ENCODE data around the gene MEGF11.
A peak's percentile ranks its signal among the peaks of the same experiment; 100 is the strongest.

Gene MEGF11

DNA sequence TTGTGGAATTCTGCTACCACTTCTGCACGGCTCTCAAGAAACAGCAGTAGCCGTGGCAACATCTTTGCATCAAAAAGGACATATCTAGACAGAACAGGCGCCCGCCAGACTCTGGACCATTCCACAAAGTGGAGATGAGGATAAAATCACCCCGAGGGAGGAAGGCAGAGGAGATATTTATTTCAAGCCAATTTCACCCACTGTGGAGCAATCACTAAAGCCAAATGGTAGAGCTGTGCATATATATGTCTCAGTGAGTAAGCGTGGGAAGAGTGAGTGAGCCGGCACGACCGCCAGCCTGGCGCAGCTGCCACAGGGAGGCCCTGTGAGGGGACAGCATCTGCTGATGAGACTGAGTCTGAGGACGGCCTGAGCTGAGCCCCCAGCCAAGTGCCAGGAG is 111.3 kb downstream of the MEGF11 start:
- Mint-ChIP-seq H3K4me3 (no peak overlapping the region), H3K27me3 (peaks cover 6 to 23% of the 10 kb centered on the region in 2 donors)
- ATAC-seq (replicated peaks): no peak

DNA sequence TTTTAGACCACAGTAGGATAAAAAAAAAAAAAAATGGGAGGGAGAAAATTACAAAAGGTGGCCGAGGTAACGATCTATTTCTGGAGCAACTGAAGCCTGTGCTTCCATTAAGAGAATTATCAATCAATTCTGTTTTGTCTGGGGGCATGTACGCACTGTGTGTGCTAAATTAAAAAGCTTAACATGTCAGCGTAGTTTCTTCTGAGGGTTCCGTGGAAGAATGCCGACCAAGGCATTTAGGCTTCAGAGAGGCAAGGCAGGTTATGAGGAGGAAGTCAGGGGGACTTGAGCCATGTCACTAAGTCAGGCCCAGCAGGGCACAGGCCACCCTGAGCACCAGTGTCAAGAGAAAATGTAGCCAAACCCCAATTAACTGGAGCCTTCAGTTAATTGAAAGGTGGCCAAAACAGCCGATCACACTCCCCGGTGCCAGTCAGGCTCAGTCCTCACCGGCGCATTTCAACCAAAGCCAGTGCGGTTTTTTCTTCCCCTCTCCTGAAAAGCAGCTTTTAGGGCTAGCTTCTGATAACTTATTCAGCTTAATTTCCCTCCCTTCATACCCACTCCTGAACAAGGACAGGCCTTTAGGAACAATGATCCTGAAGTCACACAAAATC is 113.9 kb downstream of the MEGF11 start:
- no peaks in the 10 kb centered on the region for H3K9me3 Mint-ChIP-seq
- H3K27ac Mint-ChIP-seq: no peak overlapping the region
- peaks cover 0 to 20% of the 10 kb centered on the region in 2 donors for H3K27me3 Mint-ChIP-seq
- DNase-seq (no peak), ATAC-seq (replicated peaks) (no peak)
- no peak overlapping the region for H3K4me3 Mint-ChIP-seq
- no peaks in the 10 kb centered on the region for H3K36me3 Mint-ChIP-seq (ENCODE audit: insufficient read depth)
- peaks cover 0 to 4% of the 10 kb centered on the region in 2 donors for H3K4me1 Mint-ChIP-seq (ENCODE audit: low read depth in 2 of 2)

More for the DNA sequence above, 111.3 kb downstream of the MEGF11 start:
- no peaks in the 10 kb centered on the region for H3K9me3 Mint-ChIP-seq
- peaks cover 0 to 4% of the 10 kb centered on the region in 2 donors for H3K4me1 Mint-ChIP-seq (ENCODE audit: low read depth in 2 of 2)
- no peaks in the 10 kb centered on the region for H3K36me3 Mint-ChIP-seq (ENCODE audit: insufficient read depth)
- DNase-seq: no peak
- H3K27ac Mint-ChIP-seq: no peak overlapping the region

DNA sequence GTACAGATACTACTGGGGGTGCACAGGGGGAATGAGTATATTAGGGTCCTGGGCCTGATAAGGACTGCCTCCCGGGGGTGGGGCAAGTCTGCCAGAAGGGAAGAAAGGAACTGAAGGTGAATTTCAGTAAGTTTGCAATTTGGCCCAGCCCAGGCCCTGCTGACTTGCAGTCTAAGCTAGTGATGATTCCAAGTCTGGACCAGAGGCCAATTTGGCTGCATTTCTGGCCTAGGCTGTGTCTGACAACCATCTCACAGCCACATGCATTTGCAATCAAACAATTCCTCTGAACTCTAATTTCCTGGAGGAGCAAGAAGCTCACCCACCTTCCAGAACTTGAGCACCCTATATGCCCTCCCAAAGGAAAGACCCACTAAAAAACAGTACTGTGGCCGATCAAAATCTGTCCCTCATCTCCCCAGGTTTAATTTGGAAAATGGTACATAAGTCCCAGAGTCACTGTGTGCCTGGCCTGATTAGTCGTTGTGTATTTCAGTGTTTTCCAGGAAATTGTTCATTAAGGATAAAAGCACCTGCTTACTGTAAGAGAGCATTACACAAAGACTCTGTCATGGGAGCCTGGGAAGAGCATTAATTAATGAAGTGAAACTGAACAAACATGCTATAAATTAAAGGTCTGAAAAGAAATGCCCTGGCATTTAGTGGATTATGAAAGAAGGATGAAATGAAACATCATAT is 114.5 kb downstream of the MEGF11 start:
- no peak overlapping the region for H3K27ac Mint-ChIP-seq
- peaks cover 0 to 4% of the 10 kb centered on the region in 2 donors for H3K4me1 Mint-ChIP-seq (ENCODE audit: low read depth in 2 of 2)
- no peaks in the 10 kb centered on the region for H3K9me3 Mint-ChIP-seq
- ATAC-seq (replicated peaks) (no peak), DNase-seq (no peak)
- H3K4me3 Mint-ChIP-seq: no peak overlapping the region
- peaks cover 5 to 20% of the 10 kb centered on the region in 2 donors for H3K27me3 Mint-ChIP-seq
- no peaks in the 10 kb centered on the region for H3K36me3 Mint-ChIP-seq (ENCODE audit: insufficient read depth)

DNA sequence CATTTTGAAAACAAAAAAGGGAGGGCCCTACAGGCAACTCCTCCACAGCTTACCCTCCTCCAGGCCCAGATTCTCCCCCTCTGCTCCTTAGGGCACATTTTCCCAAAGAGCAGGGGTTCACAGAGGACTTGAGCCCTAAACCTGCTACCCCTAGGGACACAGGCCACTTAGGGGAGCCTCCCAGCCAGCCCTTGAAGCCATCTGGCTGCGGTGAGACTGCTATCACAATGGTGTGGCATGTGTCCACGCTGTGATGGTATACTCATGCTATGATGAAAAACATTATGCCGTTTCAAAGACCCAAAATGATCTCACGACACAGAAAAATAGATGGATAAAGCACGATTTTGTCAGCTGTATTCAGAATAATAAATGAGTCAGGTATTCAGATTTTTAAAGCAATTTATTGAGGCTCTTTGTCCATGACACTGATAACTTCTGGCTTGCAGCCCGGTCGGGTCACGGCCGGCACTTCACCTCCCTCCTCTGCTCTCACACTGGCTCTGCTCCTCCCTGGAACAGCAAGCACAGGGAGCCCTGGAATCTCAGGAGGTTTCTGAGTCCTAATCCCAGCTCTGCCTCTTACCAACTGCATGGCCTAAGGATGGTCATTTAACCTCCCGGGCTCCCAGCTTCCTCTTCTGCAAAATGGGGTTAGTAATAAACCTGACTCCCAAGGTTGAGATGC is 115.3 kb downstream of the MEGF11 start:
- H3K27ac Mint-ChIP-seq: no peak overlapping the region
- H3K4me1 Mint-ChIP-seq (ENCODE audit: low read depth in 2 of 2): peaks cover 0 to 4% of the 10 kb centered on the region in 2 donors
- no peaks in the 10 kb centered on the region for H3K9me3 Mint-ChIP-seq
- H3K27me3 Mint-ChIP-seq: peaks cover 6 to 20% of the 10 kb centered on the region in 2 donors
- DNase-seq (no peak), ATAC-seq (replicated peaks) (no peak)
- no peak overlapping the region for H3K4me3 Mint-ChIP-seq
- no peaks in the 10 kb centered on the region for H3K36me3 Mint-ChIP-seq (ENCODE audit: insufficient read depth)

DNA sequence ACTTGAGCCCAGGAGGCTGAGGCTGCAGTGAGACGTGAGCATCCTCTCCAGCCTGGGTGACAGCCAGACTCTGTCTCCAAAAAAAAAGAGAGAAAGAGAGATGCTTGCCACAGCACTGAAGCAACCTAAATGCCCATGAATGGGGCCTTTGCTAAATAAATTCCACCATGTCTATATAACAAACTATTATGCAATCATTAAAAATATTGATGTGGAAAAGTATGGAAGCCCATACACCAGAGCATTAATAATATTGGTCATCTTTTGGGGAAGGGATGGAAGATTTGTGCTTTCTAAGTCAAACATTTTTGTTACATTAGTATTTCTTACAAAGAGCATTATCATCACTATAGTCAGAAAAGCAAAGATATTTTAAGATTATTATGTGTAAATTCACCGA is 116.6 kb downstream of the MEGF11 start:
- Mint-ChIP-seq H3K4me3 (no peak overlapping the region), H3K9me3 (no peaks in the 10 kb centered on the region), H3K27ac (peak overlapping the region in 1 of 2 donors; percentile 42), H3K36me3 (ENCODE audit: insufficient read depth) (peaks cover 2% of the 10 kb centered on the region), H3K27me3 (peaks cover 6 to 33% of the 10 kb centered on the region in 2 donors), H3K4me1 (ENCODE audit: low read depth in 2 of 2) (no peaks in the 10 kb centered on the region)
- ATAC-seq (replicated peaks) (no peak), DNase-seq (no peak)

DNA sequence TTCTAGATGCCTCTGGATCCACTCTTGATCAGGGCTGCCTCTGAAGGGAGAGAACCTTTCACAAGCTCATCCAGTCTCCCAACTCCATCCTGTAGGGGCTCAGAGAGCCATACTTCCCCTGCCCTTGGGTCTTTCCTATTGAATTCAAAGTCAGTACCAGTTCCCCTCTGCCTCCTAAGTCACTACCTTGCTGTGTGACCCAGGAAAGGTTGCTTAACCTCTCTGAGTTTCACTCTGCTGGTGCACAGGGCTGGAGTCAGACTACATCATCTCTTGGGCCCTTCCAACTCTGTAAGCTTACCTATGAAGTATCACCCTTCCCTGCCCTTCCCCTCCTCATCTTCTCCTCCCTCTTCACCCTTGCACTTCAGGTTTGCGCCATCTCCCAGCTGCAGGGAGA is 117.9 kb downstream of the MEGF11 start:
- peaks cover 2% of the 10 kb centered on the region for H3K36me3 Mint-ChIP-seq (ENCODE audit: insufficient read depth)
- peaks cover 6 to 34% of the 10 kb centered on the region in 2 donors for H3K27me3 Mint-ChIP-seq
- no peak overlapping the region for H3K4me3 Mint-ChIP-seq
- H3K9me3 Mint-ChIP-seq: no peaks in the 10 kb centered on the region
- H3K4me1 Mint-ChIP-seq (ENCODE audit: low read depth in 2 of 2): no peaks in the 10 kb centered on the region
- DNase-seq (no peak), ATAC-seq (replicated peaks) (no peak)
- H3K27ac Mint-ChIP-seq: peak overlapping the region in 1 of 2 donors; percentile 21

DNA sequence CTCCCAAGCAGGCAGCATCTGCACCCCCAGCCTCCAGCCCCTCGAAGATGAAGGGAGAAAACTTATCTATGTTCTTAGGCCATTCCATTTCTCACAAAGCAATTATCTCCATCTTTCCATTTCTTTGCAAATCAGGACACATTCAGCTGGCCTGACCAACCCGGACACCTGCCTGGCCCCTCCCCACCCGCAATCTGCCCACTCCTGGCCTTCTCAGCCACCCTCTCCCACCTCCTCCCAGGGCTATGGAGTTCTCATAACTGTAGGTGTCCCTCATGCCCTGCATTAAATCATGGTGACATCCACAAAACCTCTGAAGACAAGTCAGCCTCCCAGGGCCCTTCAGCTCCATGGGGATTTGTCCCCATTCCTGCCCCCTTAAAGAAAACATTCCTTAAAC is 119.3 kb downstream of the MEGF11 start:
- Mint-ChIP-seq H3K27ac (no peak overlapping the region), H3K36me3 (ENCODE audit: insufficient read depth) (peaks cover 2% of the 10 kb centered on the region), H3K4me3 (no peak overlapping the region), H3K9me3 (no peaks in the 10 kb centered on the region), H3K4me1 (ENCODE audit: low read depth in 2 of 2) (no peaks in the 10 kb centered on the region), H3K27me3 (peaks cover 6 to 43% of the 10 kb centered on the region in 2 donors)
- ATAC-seq (replicated peaks): no peak
- no peak for DNase-seq

DNA sequence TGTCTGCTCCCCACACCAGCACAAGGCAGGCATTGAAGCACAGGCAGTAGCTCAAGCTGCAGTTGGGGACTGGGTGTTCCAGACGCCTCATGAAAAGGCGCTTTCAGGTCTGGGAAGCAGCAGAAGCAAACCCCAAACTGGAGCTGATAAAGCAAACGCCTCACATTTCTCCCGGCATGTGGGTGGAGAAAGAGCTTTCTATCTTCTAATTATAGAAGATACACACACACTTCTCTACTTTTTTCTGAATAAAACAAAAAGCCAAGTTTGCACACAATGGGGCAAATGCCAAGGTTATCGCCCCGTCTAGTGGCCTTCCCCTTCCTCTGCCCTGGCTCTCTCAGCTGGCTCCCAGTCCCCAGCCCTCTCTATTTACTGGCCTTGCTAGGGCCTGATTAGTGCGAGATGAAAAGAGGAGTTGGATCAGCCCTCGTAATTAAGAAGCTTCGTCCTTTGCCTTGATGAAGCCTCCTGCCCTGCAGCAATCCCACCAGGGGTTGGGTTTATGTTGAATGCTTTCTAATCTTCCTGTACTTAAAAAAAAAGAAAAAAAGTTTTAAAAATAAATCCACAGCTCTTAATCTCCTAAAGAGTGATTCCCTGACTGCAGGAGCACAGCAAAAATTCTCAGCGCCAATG is 120.2 kb downstream of the MEGF11 start:
- Mint-ChIP-seq H3K4me3 (no peak overlapping the region), H3K4me1 (ENCODE audit: low read depth in 2 of 2) (no peaks in the 10 kb centered on the region), H3K9me3 (no peaks in the 10 kb centered on the region), H3K27me3 (peaks cover 15 to 52% of the 10 kb centered on the region in 2 donors), H3K27ac (no peak overlapping the region), H3K36me3 (ENCODE audit: insufficient read depth) (peaks cover 2% of the 10 kb centered on the region)
- ATAC-seq (replicated peaks) (no peak), DNase-seq (no peak)

DNA sequence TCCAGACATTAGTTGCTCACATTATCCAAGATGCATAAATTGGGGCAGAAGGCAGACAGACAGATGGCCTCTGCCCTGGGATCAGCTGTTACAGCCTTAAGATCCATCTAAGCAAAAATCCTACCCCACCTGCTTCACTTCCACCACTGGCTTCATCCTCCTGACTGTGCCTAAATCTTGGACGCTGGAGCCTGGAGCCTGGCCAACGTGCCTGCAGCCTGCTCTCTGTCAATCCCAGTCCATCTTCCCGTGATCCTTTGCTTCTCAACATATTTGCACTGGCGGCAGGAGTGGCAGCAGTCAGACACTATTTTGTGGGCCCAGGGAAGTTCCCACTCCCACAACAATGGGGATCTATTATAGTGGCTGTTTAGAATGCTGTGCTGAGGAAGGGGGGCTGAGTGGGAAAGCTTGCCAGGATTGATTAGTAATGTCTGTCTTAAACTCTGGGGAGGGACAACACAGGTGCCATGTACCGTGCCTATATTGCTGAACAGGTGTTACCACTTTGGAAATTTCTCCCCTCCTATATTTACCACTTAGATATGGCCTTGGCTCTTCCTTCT is 121.2 kb downstream of the MEGF11 start:
- no peak for DNase-seq
- no peaks in the 10 kb centered on the region for H3K4me1 Mint-ChIP-seq (ENCODE audit: low read depth in 2 of 2)
- H3K9me3 Mint-ChIP-seq: no peaks in the 10 kb centered on the region
- peaks cover 2% of the 10 kb centered on the region for H3K36me3 Mint-ChIP-seq (ENCODE audit: insufficient read depth)
- no peak overlapping the region for H3K27ac Mint-ChIP-seq
- H3K27me3 Mint-ChIP-seq: peaks cover 25 to 62% of the 10 kb centered on the region in 2 donors
- ATAC-seq (replicated peaks): no peak
- no peak overlapping the region for H3K4me3 Mint-ChIP-seq

DNA sequence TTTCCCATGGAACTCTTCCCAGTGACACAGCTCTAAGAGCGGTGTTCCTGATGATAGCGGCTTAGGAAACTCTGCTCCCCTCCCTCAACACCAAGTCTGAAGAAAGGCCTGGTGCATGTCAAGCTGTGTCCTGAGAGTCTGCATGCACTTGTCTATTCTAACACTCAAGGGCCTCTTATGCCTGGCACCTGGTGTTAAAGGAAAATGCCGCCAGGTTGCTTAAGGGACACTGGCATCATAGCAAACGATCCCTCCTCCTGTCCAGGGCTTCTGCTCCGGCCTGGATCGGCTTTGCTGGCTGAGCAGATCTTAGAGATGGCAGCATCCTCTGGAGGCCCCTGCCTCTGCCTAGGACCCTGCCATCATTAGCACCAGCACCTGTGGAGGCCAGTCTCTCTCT is 121.7 kb downstream of the MEGF11 start:
- Mint-ChIP-seq H3K4me3 (no peak overlapping the region), H3K27ac (no peak overlapping the region), H3K27me3 (peaks cover 28 to 68% of the 10 kb centered on the region in 2 donors), H3K4me1 (ENCODE audit: low read depth in 2 of 2) (no peaks in the 10 kb centered on the region), H3K36me3 (ENCODE audit: insufficient read depth) (peaks cover 2% of the 10 kb centered on the region), H3K9me3 (no peaks in the 10 kb centered on the region)
- ATAC-seq (replicated peaks) (no peak), DNase-seq (no peak)

DNA sequence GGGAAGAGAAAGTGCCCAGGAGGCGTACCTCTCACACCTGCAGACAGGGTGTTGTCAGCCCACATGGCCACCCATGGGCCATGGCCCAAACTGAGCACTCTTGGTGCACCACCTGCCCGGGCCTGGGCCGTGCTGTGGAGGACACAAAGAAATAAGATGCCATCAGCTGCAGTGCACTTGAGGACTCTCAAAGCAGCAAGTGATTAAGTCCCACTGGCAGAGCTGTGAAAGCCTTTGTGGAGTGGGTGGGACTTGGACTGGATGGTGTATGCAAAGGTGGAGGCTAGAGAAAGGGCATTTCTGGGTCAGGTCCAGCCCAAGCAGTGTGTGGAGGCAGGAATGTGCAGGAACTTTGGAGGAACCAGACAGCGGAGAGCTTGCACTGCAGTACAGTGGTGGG is 122.3 kb downstream of the MEGF11 start:
- Mint-ChIP-seq H3K9me3 (no peaks in the 10 kb centered on the region), H3K4me1 (ENCODE audit: low read depth in 2 of 2) (no peaks in the 10 kb centered on the region), H3K27me3 (peaks cover 32 to 72% of the 10 kb centered on the region in 2 donors), H3K27ac (no peak overlapping the region), H3K36me3 (ENCODE audit: insufficient read depth) (peaks cover 2% of the 10 kb centered on the region), H3K4me3 (no peak overlapping the region)
- no peak for DNase-seq
- no peak for ATAC-seq (replicated peaks)

DNA sequence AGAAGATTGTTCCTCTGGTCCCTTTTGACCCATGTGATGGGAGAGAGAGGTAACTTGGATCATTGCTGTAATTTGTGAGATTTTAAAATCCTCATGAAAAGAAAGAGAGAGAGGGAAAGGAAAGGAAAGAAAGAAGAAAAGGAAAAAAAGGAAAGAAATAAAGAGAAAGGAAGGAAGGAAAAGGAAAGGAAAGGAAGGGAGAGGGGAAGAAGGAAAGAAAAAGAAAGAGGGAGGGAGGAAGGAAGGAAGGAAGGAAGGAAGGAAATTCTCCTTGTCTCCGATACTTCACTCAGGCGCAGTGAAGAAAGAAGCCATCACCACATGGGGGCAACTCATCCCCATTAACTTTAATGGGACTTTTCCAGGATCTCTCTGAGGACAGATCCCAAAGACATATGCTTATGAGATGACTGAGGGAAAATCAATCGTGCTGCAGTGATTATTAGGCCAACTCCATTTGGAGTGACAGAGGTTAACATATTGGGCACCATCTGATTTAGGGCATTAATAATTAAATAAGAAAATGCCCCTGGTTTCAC is 123.0 kb downstream of the MEGF11 start:
- Mint-ChIP-seq H3K9me3 (no peaks in the 10 kb centered on the region), H3K4me3 (no peak overlapping the region), H3K4me1 (ENCODE audit: low read depth in 2 of 2) (no peaks in the 10 kb centered on the region), H3K27me3 (peaks cover 39 to 72% of the 10 kb centered on the region in 2 donors), H3K36me3 (ENCODE audit: insufficient read depth) (peaks cover 2% of the 10 kb centered on the region), H3K27ac (no peak overlapping the region)
- ATAC-seq (replicated peaks) (no peak), DNase-seq (no peak)

DNA sequence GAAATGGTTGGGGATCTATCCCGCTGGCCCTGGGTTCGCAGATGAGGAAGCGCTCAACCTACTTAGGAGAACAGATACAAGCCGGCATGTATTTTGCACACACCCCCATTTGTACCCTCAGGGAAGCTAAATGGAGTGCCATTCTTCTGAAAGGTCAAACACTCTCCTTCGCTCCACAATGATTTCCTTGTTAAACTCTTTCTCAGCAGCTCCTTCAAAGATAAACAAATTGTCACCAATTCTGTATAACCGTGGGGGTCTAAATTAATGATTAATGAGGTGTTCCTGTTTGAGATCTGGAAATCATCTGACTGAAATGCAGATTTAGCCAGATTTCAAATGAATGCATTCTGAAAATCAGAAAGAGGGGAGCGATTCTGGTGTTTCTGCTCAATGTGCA is 124.0 kb downstream of the MEGF11 start:
- no peak overlapping the region for H3K27ac Mint-ChIP-seq
- H3K4me3 Mint-ChIP-seq: no peak overlapping the region
- H3K9me3 Mint-ChIP-seq: no peaks in the 10 kb centered on the region
- ATAC-seq (replicated peaks): no peak
- no peaks in the 10 kb centered on the region for H3K4me1 Mint-ChIP-seq (ENCODE audit: low read depth in 2 of 2)
- H3K36me3 Mint-ChIP-seq (ENCODE audit: insufficient read depth): peaks cover 2% of the 10 kb centered on the region
- DNase-seq: no peak
- peaks cover 47 to 78% of the 10 kb centered on the region in 2 donors for H3K27me3 Mint-ChIP-seq
